HG03342 (cell line): Measurements from ENCODE around the gene C16orf87.

ENCODE experiments used
- ATAC-seq: cut with Tn5 transposase; IDR thresholded peaks from one replicate; pipeline ENCODE4 v1.9.1; 2021; ENCODE audit warnings: mild to moderate bottlenecking, moderate library complexity; ENCODE audit not compliant: unreplicated experiment

C16orf87 gene

DNA sequence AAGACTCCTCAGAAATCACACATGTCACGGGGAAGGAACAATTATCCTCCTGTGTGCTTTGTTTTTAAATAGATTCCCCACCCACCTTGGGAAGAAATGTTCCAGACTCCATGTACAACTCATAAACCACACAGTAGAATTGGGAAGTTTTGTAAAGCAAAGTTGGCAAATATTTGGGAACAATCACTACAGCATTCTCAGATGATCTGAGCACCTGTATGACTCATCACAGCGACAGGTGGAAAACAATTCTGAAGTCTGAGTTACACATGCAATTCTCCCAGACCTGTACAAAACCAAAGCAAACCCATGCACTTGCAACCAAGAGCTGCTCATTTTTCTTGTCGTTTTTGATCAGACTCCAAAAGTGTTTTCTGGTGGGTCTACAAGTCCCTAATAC lies 68.4 kb downstream of the C16orf87 start:
- ATAC-seq = no peak

DNA sequence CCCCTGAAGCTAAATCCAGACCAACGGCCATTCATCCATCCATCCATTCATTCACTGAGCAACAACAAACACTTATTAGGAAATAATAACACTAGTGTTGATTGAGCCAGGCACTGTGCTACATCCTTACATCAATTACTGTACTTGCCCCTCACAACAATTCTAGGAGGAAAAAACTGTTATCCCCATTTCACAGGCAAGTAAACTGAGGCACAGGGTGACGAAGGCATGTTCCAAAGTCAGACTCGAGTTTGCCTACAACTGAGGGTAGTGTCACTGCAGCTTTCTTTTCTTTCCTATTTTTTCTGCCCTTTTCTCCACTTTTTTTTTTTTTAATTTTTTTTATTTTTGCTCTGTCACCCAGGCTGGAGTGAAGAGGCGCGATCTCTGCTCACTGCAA lies 71.7 kb downstream of the C16orf87 start:
- no peak for ATAC-seq

DNA sequence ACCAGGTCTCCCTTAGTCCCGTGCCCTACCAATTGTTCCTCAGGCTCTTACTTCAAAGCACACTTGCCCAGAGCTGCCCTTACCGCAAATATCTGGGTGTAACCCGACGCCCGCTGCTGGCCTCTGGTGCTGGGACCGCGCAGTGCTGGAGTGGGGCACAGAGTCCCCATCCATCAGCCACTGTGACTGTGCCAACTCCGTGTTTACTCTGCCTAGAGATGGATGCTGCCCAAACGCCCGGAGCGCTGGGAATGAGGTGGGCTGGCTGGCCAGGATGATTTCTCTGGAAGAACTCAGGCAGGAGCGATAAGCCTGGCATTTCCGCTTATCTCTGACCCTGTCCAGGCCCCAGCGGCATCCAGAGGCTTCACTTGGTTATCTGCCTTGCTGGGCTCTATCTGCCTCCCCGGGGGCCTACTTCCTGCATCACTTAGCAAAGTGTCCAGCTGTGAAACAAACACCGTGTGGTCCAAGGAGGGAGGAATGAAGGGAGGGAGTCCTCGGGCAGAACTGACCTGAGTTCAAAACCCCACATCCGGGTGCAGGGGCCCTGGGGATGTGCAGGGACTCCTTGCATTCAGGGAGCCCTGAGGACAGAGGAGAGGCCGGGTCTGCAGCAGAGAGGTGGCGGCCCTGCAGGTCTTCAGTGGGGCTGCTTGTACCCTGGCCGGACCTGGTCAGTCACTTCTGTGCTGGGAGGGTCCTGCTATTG lies 73.5 kb downstream of the C16orf87 start:
- no peak for ATAC-seq

DNA sequence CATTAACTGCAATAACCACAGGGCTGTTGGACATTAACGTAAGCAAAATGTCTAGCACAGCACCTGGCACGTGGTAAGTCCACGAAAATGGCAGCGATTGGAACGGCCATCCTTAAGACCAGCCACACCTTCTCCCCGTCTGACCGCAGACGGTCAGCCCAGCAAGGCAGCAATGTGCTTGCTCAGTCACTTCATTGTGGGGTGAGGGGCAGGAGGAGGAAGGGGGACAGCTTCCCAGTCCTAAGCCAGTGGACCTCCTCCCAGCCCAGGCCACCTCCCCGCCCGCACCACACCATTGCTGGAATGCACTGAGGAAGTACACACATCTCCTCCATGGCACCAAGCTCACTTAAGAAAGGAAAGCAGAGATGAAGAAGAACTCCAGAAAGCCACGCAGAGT lies 74.2 kb downstream of the C16orf87 start:
- ATAC-seq = no peak

DNA sequence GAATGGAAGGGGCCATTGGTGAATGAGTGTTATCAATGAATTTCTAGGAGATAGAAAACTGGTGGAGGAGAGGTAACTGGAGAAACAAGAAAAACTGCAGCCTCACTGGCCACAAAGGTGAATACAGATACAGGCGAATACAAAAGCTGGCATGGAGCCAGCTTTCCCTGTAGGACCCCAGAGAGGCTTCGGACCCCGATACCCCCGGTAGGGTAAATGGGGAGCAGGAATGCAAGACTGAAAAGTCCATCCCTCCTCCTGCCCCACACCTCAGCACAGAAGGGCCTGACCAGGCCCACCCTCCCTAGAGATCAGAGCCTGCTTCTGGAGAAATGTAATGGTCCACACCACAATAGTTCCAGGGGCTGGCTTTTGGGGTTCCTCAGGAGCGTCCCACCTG lies 78.0 kb downstream of the C16orf87 start:
- no peak for ATAC-seq

DNA sequence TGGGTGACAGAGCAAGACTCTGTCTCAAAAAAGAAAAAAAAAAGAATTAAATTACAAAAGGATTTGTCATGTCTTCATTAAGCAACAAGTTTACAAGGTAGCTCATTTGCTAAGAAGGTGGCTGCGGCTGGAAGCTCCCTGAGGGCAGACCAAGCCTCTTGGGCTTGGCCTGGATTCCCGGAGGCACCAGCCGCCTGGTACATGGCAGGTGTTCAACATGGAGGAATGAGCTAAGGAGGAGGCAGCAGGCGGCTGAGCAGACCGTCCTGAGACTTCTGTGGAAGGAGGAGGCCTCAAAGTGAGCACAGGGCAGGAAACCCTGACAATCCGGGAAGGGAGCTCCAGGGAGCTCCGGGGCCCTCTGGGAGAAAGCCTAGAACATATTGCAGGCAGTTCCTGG lies 79.6 kb downstream of the C16orf87 start:
- ATAC-seq = no peak

DNA sequence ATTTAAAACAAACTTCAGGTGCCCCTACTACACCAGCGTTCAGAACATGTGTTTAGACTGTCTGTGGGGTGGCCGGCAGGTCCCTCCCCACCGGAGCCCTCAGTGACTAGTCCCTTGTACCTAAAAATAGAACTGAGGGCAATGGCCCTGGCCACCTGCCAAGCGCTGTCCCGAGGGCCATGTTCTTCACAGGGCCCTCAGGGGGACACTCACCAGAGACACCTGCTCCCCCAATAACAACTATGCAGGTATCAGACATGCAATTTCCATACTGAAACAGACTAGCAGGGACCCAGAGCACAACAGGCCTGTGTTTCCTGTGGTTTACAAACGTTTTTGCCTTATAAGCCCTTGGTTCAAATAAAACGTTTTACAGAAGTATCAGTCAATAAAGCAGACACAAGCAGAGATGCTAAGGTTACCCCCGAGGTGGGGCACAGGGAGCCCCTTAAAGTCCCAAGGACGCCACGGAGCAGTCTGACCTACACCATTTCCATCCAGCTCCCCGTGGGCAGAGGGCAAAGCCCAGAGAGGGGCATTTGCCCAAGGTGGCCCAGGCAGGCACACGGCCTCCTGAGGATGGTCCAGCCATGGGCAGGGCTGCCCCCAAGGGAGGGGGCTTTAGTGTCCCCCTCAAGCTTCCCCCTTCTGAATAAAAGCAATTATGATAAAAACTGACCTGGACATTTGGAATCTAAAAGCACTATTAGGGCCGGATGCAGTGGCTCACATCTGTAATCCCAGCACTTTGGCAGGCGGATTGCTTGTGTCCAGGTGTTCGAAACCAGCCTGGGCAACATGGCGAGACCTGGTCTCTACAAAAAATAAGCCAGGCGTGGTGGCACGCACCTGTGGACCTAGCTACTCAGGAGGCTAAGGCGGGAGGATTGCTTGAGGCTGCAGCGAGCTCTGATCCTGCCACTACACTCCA lies 81.9 kb downstream of the C16orf87 start:
- no peak for ATAC-seq

DNA sequence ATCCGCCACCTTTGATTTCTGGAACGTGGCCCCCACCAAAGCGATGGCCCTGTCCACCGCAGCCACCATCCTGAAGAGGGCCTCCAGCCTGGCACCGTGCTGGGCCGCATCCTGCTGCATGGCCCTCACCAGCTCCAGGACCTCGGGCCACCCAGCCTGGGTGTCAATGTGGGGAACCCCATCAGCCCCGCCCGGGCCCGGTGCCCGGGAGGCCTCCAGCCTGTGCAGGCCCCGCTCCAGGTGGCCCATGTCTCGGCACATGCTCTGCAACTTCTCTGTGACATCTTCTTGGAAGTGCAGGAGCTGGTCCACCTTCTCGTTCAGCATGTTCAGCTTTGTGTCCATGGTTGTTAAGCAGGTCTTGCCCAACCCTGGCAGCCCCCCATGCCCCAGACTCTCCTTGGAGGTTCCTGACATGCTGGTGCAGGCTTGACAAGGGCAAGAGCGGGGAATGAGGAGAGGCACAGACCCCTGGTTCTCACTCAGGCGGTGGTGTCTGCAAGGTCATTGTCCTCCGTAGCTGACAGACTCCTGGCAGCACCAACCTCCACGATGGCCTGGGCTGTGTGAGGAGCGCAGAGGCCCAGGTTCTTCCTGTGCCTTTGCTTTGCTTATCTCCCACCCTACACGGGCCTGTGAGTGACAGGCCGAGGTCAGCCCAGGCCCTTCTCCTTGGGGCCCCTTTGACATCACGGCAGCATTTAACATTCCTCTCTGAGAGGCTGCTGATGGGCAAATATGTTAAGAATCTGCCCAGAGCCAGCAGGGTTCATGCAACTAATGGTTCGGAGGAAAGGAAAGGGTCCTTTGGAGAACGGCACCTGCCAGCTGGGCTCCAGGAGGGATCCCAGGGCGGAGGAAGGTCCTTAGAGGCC lies 83.0 kb downstream of the C16orf87 start, which contains the start of gene MYLK3:
TSS of gene MYLK3 (minus strand) at position 568 of the 875 bp plus-strand sequence. CDS start at position 417, 151 bp downstream.
- ATAC-seq = no peak

DNA sequence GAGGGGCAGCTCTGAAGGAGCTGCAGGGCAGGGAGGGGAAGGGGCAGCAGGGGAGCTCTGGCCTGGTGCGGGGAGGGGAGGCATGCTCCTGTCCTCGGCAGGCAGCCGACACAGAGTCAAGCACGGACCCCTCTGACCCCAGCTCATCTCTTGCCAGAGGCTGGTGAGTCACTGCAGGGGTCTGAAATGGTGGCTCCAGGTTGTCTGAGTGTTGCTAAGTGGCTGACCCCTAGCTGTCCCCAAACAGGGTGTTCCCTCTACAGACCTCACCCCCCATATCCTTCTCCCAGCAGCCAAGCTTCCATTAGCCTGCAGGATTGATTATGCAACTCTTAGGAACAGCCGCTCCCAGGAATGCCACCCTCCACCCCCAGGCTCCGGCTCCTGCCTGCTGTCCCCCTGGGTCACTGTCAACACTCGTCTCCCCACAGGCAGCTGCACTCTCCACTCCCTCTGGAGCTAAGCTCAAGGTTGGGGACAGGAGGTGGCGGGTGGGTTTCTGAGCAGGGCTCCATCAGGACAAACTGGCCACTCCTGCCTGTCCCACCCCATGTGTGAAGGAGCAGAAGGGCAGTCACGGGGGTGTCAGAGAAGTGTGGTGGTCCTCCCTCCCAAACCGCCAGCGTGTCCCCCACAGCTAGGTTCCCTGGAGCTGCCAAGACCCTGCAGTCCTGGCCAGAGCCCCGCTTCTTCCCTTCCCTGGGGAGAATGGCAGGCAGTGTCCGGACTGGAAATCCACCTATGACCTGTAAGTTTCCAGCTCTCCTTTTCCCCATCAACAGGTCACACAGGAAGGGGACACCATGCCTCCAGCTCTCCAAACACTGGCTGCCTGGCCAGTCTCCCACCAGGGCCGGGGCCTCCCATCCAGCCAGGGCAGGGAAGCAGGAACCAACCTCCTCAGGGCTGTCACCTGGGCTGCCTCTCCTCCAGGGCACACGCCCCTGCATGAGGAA lies 83.9 kb downstream of the C16orf87 start:
- ATAC-seq = no peak
